Mucosa of descending colon (tissue), 3 donors: Measurements from ENCODE around the gene LLGL2. TPM values are rescaled to one million over a fixed set of nuclear protein-coding genes. Genes with fewer than 3 reads are reported as not detected.

Source experiments
- ATAC-seq: fragments of 200-7000 bp; cut with Tn5 transposase; one replicate; pipeline ENCODE4 v1.9.1; 2020; ENCODE audit warnings: mild to moderate bottlenecking, moderate library complexity
- DNase-seq, 3 donors: peaks; one replicate each; pipeline ENCODE4 v3.0.0-alpha.2; 2020
- H3K36me3 ChIP-seq: fragments of 200-600 bp; one replicate; pipeline ENCODE4 v1.8.0; 2021; ENCODE audit warnings: low read depth, mild to moderate bottlenecking
- H3K4me1 ChIP-seq: fragments of 200-600 bp; one replicate; pipeline ENCODE4 v1.8.0; 2021; ENCODE audit warnings: low read depth, mild to moderate bottlenecking
- H3K4me3 ChIP-seq: fragments of 200-600 bp; one replicate; pipeline ENCODE4 v1.8.0; 2021; ENCODE audit warnings: mild to moderate bottlenecking
- H3K9me3 ChIP-seq: fragments of 200-600 bp; one replicate; pipeline ENCODE4 v1.8.0; 2021; ENCODE audit warnings: mild to moderate bottlenecking
- intact Hi-C, 2 donors: fragments of 100-400 bp; cut with DNase I in 1 of 2; cut with micrococcal nuclease in 1 of 2; formaldehyde crosslinking; loops; one replicate each; pipeline versions ENCODE4 v1.11.0 to v1.11.1; 2022; cut with DNase I, micrococcal nuclease
- microRNA-seq: library from miRNA; unstranded; fragments of <30 nt; microRNA quantifications from one replicate; pipeline ENCODE4, GENCODE V29; 2019
- total RNA-seq, 3 donors: library from RNA; stranded (reverse); fragmentation: NEBNext Ultra II Directional in 2 of 3; extraction: Animal tissue kit (Norgen Biotek cat#: 25700) in 2 of 3; gene quantifications; one replicate each; pipeline versions ENCODE4 v1.2.1 to v1.2.4, GENCODE V29; 2021 to 2023
- TF ChIP-seq, protein P1 (sequence below): fragments of 200-600 bp; IDR thresholded peaks from one replicate; pipeline ENCODE4 v1.8.0; 2022; ENCODE audit warnings: antibody characterized with exemption, mild to moderate bottlenecking
- donor health status: DM: no; HTN: no; CAD: no; lungs with moderate emphysema.
- donor health status: DM: no; HTN: no; CAD: no.
- donor health status: DM: no; HTN: yes; CAD: no.

LLGL2 gene
- total RNA-seq, 3 donors from 2014 or later: 269 to 590 (median 405) TPM

DNA sequence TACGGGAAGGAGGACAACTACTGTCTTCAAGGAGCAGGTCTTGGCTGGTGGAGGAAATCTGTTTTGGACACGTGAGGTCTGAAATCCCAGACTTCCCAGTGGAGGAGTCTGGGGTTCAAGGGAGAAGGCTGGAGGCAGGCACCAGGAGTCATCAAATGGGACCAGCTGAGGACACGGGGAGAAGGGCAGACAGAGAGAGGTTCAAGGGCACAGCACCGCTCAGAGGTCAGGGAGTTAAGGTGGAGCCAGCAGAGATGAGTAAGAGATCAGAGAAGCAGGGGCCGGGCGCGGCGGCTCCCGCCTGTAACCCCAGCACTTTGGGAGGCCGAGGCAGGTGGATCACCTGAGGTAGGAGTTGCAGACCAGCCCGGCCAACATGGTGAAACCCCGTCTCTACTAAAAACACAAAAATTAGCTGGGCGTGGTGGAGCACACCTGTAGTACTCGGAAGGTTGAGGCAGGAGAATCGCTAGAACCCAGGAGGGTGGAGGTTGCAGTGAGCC is 97.3 kb downstream of the LLGL2 start:
- TF ChIP-seq, protein P1, sequence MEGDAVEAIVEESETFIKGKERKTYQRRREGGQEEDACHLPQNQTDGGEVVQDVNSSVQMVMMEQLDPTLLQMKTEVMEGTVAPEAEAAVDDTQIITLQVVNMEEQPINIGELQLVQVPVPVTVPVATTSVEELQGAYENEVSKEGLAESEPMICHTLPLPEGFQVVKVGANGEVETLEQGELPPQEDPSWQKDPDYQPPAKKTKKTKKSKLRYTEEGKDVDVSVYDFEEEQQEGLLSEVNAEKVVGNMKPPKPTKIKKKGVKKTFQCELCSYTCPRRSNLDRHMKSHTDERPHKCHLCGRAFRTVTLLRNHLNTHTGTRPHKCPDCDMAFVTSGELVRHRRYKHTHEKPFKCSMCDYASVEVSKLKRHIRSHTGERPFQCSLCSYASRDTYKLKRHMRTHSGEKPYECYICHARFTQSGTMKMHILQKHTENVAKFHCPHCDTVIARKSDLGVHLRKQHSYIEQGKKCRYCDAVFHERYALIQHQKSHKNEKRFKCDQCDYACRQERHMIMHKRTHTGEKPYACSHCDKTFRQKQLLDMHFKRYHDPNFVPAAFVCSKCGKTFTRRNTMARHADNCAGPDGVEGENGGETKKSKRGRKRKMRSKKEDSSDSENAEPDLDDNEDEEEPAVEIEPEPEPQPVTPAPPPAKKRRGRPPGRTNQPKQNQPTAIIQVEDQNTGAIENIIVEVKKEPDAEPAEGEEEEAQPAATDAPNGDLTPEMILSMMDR: no peak
- peaks cover 3% of the 10 kb centered on the region for H3K4me1 ChIP-seq
- no peak for ATAC-seq
- no peaks in the 10 kb centered on the region for H3K9me3 ChIP-seq
- H3K4me3 ChIP-seq: no peak overlapping the region
- DNase-seq: no peak
- intact Hi-C loops: no loop called here
- H3K36me3 ChIP-seq: no peaks in the 10 kb centered on the region

DNA sequence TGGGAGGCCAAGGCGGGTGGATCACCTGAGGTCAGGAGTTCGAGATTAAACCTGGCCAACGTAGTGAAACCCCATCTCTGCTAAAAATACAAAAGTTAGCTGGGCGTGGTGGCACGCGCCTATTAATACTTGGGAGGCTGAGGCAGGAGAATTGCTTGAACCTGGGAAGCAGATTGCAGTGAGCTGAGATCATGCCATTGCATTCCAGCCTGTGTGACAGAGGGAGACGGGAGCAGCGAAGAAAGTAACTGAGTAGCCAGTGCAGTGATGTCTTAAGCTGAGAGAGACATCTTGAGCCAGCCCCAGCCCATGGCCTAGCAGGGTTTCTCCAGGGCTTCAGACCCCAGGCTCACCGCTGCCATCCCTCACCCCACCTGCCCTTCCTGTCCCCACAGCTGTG is 97.9 kb downstream of the LLGL2 start:
- no peaks in the 10 kb centered on the region for H3K4me1 ChIP-seq
- H3K4me3 ChIP-seq: no peak overlapping the region
- H3K36me3 ChIP-seq: no peaks in the 10 kb centered on the region
- no peaks in the 10 kb centered on the region for H3K9me3 ChIP-seq
- DNase-seq (no peak), ATAC-seq (no peak)
- intact Hi-C loops: no loop called here
- TF ChIP-seq, protein P1: no peak

DNA sequence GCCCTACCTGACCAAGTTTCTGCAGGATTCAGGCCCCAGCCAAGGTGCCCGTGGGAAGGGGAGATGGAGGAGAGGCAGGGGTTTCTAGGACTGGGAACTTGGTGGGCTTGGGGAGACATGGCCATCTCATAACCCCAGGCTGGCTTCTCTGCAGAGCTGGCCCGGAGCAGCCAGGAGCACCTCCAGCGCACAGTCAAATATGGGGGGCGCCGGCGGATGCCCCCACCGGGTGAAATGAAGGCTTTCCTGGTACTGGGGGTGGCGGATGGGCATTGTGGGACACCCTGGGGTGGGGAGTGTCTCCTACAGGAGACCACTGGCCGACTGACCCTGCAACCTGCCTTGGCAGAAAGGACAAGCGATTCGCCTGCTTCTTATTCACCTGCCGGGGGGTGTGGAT is 98.5 kb downstream of the LLGL2 start:
- Histone ChIP-seq H3K4me1 (no peaks in the 10 kb centered on the region), H3K4me3 (no peak overlapping the region), H3K9me3 (no peaks in the 10 kb centered on the region), H3K36me3 (no peaks in the 10 kb centered on the region)
- no peak for ATAC-seq
- intact Hi-C loops: no loop called here
- DNase-seq: no peak
- TF ChIP-seq, protein P1: no peak

Small RNA genes within 50 kb of the gene (microRNA-seq; reads per million reads assigned to microRNA genes)
- gene MIR6785: not detected

Other genes starting within 250 kb of the LLGL2 start
- gene SLC25A19, start 236.3 kb upstream of the LLGL2 start, total RNA-seq: 10 to 100 TPM; 15.5 to 20.0 (median 15.6) TPM
- gene GRB2, start 120.0 kb upstream of the LLGL2 start, total RNA-seq: 100 to 1,000 TPM in 2 of 3 donors, 10 to 100 TPM in 1; 97.8 to 116 (median 102) TPM
- gene TMEM94, start 69.1 kb upstream of the LLGL2 start, total RNA-seq: 100 to 1,000 TPM in 2 of 3 donors, 10 to 100 TPM in 1; 73.5 to 114 (median 108) TPM
- 10 to 100 TPM; 27.8 to 44.5 (median 33.8) TPM for gene CASKIN2, start 10.2 kb upstream of the LLGL2 start, total RNA-seq
- gene TSEN54, start 9.2 kb upstream of the LLGL2 start, total RNA-seq: 10 to 100 TPM; 26.3 to 38.0 (median 28.7) TPM
- 1,000 to 10,000 TPM in 1 of 3 donors, 100 to 1,000 TPM in 2; 591 to 1,071 (median 660) TPM for gene MYO15B, start 62.1 kb downstream of the LLGL2 start, total RNA-seq
- gene SMIM5, start 107.7 kb downstream of the LLGL2 start, total RNA-seq: 10 to 100 TPM; 20.7 to 41.6 (median 27.5) TPM
- 10 to 100 TPM; 29.3 to 41.9 (median 30.1) TPM for gene RECQL5, start 141.5 kb downstream of the LLGL2 start, total RNA-seq
- 10 to 100 TPM; 76.5 to 83.8 (median 76.9) TPM for gene SAP30BP, start 141.6 kb downstream of the LLGL2 start, total RNA-seq
- 100 to 1,000 TPM; 153 to 307 (median 246) TPM for gene ITGB4, start 195.8 kb downstream of the LLGL2 start, total RNA-seq
- gene GALK1, start 239.5 kb downstream of the LLGL2 start, total RNA-seq: 10 to 100 TPM in 2 of 3 donors, 1 to 10 TPM in 1; 7.1 to 18.2 (median 18.2) TPM